Measurements from ENCODE around the gene GABRB2. TPM values are rescaled to one million over a fixed set of nuclear protein-coding genes. Genes with fewer than 3 reads are reported as not detected.

The GABRB2 gene
- total RNA-seq: 16.1 TPM

GRCh38 chr5:161546470-161547301 lies at the start of gene GABRB2:
Gene GABRB2 (minus strand): TSS chr5:161546725. CDS start chr5:161546643, 82 bp downstream.

Other genes starting within 250 kb of the GABRB2 start
- gene GABRA6, start 139.0 kb upstream of the GABRB2 start, total RNA-seq: not detected